Colonic mucosa (tissue), 4 donors: ENCODE data around the gene NEB. TPM values are rescaled to one million over a fixed set of nuclear protein-coding genes. Genes with fewer than 3 reads are reported as not detected.

ENCODE experiments used
- DNase-seq: peaks from one replicate; pipeline ENCODE4 v3.0.0-alpha.2; 2020
- H3K27ac ChIP-seq: fragments of 200-600 bp; one replicate; pipeline ENCODE4 v1.8.0; 2021
- H3K27me3 ChIP-seq: fragments of 200-600 bp; one replicate; pipeline ENCODE4 v1.8.0; 2021
- H3K36me3 ChIP-seq: fragments of 200-600 bp; one replicate; pipeline ENCODE4 v1.8.0; 2021
- H3K4me1 ChIP-seq: fragments of 200-600 bp; one replicate; pipeline ENCODE4 v1.8.0; 2021; ENCODE audit warnings: mild to moderate bottlenecking
- H3K4me3 ChIP-seq: fragments of 200-600 bp; one replicate; pipeline ENCODE4 v1.8.0; 2021
- H3K9ac ChIP-seq, 2 donors: one replicate each; pipeline ENCODE4 v1.7.0; 2013; ENCODE audit warnings: control low read depth in 2 of 2, low read depth in 2 of 2, low read length in 2 of 2
- H3K9me3 ChIP-seq: fragments of 200-600 bp; one replicate; pipeline ENCODE4 v1.8.0; 2021
- CTCF ChIP-seq: fragments of 200-600 bp; IDR thresholded peaks from one replicate; pipeline ENCODE4 v1.8.0; 2022; ENCODE audit warnings: antibody characterized with exemption, mild to moderate bottlenecking
- intact Hi-C: fragments of 100-400 bp; cut with DNase I; formaldehyde crosslinking; loops from one replicate; pipeline ENCODE4 v1.14.1; 2022
- total RNA-seq, 2 donors: library from RNA; stranded (reverse); fragmentation: NEBNext Ultra II Directional in 1 of 2; extraction: Animal tissue kit (Norgen Biotek cat#: 25700) in 1 of 2; gene quantifications; one replicate each; pipeline ENCODE4 v1.2.1, GENCODE V29; 2021
- donor health status: healthy.
- donor health status: DM: no; HTN: no; CAD: no.
- donor health status: DM: no; HTN: no; CAD: no.

The NEB gene
- total RNA-seq, 2 donors from 2014 or later = 0.89 to 1.0 TPM

GRCh38 chr2:151620761-151621160, 113.5 kb downstream of the NEB start:
- no peak overlapping the region for H3K27ac ChIP-seq
- no peaks in the 10 kb centered on the region for H3K27me3 ChIP-seq
- no peaks in the 10 kb centered on the region for H3K4me1 ChIP-seq
- intact Hi-C loops = no loop called here
- no peak overlapping the region for H3K4me3 ChIP-seq
- no peaks in the 10 kb centered on the region for H3K9me3 ChIP-seq
- no peak for TF ChIP-seq CTCF
- no peak overlapping the region for H3K9ac ChIP-seq
- no peak for DNase-seq
- no peaks in the 10 kb centered on the region for H3K36me3 ChIP-seq

GRCh38 chr2:151619337-151619989, 114.8 kb downstream of the NEB start:
- no peaks in the 10 kb centered on the region for H3K36me3 ChIP-seq
- H3K4me1 ChIP-seq = no peaks in the 10 kb centered on the region
- no peak overlapping the region for H3K27ac ChIP-seq
- no peaks in the 10 kb centered on the region for H3K9me3 ChIP-seq
- DNase-seq = no peak
- H3K27me3 ChIP-seq = no peaks in the 10 kb centered on the region
- no peak for TF ChIP-seq CTCF
- no peak overlapping the region for H3K9ac ChIP-seq
- intact Hi-C loops = no loop called here
- no peak overlapping the region for H3K4me3 ChIP-seq

- Histone ChIP-seq H3K27me3 (no peaks in the 10 kb centered on the region), H3K4me3 (no peak overlapping the region), H3K9ac (no peak overlapping the region), H3K4me1 (no peaks in the 10 kb centered on the region), H3K36me3 (no peaks in the 10 kb centered on the region), H3K27ac (no peak overlapping the region), H3K9me3 (no peaks in the 10 kb centered on the region)
- TF ChIP-seq CTCF = no peak
- intact Hi-C loops = no loop called here
- no peak for DNase-seq
Observed at GRCh38 chr2:151616760-151617339, 117.4 kb downstream of the NEB start.

GRCh38 chr2:151614606-151615306, 119.5 kb downstream of the NEB start:
- Histone ChIP-seq H3K27ac (no peak overlapping the region), H3K36me3 (no peaks in the 10 kb centered on the region), H3K9me3 (no peaks in the 10 kb centered on the region), H3K4me1 (no peaks in the 10 kb centered on the region), H3K9ac (no peak overlapping the region), H3K27me3 (no peaks in the 10 kb centered on the region), H3K4me3 (no peak overlapping the region)
- intact Hi-C loops = no loop called here
- no peak for TF ChIP-seq CTCF
- no peak for DNase-seq

GRCh38 chr2:151614159-151614558, 120.1 kb downstream of the NEB start:
- Histone ChIP-seq H3K36me3 (no peaks in the 10 kb centered on the region), H3K9me3 (no peaks in the 10 kb centered on the region), H3K27me3 (no peaks in the 10 kb centered on the region), H3K4me1 (no peaks in the 10 kb centered on the region), H3K4me3 (no peak overlapping the region), H3K27ac (no peak overlapping the region), H3K9ac (no peak overlapping the region)
- intact Hi-C loops = no loop called here
- no peak for DNase-seq
- TF ChIP-seq CTCF = no peak
